ENCODE results near the gene IQCF6.
"Not testable (repeated sequence)": the region's sequence is repeated elsewhere in the genome, so short reads cannot be mapped to it uniquely, and the experiment has no call there.

The IQCF6 gene

GRCh38 chr3:51759203-51759602, 19.8 kb downstream of the IQCF6 start:
- DNase-seq: no peak

GRCh38 chr3:51753763-51754750, 25.0 kb downstream of the IQCF6 start:
- not testable (repeated sequence) for DNase-seq

- no peak for DNase-seq
Measured at GRCh38 chr3:51751287-51751686, 27.8 kb downstream of the IQCF6 start.

GRCh38 chr3:51750878-51751277, 28.2 kb downstream of the IQCF6 start:
- DNase-seq: no peak

- DNase-seq: no peak
Measured at GRCh38 chr3:51748327-51748726, 30.7 kb downstream of the IQCF6 start.

GRCh38 chr3:51747840-51748239, 31.2 kb downstream of the IQCF6 start:
- no peak for DNase-seq

DNA sequence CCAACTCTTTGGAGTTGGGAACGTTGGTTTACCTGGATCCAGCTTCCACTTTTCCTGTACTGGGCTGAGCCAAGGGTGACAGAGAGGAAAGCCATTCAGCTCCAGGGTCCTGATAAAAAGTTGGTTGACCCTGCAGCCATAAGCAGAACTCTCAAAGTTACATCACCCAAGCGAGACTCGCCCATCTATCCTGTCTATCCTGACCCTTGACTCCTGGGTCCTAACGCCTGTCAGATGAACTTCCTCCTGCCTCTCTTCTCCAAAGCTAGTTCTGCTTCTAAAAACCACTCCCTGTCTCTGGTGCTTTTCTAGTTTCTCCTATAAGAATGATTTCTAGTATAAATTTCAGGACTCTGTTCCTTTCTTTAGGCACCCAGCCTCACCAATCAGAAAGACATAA, 36.1 kb downstream of the IQCF6 start:
- not testable (repeated sequence) for DNase-seq

- not testable (repeated sequence) for DNase-seq
Measured at GRCh38 chr3:51742320-51742719, 36.7 kb downstream of the IQCF6 start.

DNA sequence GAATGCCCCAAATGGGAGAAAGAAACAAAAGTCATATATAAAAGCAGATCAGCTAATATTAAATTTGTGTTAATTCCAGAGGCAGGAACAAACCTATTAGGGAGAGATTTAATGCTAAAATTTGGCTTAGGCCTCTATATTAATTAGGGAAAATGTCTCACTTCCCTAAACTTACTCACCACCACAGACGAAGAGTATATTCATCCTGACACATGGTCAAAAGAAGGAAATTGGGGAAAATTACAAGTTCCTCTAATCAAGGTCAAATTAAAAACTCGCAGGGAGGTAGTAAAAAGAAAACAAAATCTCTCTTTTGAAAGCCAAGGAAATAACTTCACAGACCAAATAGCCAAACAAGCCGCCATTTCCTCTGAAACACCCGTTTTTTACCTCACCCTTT, 39.9 kb downstream of the IQCF6 start:
- no peak for DNase-seq

- DNase-seq: no peak
Measured at GRCh38 chr3:51735950-51736349, 43.1 kb downstream of the IQCF6 start.

- no peak for DNase-seq
Measured at GRCh38 chr3:51735039-51735438, 44.0 kb downstream of the IQCF6 start.

- no peak for DNase-seq
Measured at GRCh38 chr3:51734572-51734907, 44.5 kb downstream of the IQCF6 start.

DNA sequence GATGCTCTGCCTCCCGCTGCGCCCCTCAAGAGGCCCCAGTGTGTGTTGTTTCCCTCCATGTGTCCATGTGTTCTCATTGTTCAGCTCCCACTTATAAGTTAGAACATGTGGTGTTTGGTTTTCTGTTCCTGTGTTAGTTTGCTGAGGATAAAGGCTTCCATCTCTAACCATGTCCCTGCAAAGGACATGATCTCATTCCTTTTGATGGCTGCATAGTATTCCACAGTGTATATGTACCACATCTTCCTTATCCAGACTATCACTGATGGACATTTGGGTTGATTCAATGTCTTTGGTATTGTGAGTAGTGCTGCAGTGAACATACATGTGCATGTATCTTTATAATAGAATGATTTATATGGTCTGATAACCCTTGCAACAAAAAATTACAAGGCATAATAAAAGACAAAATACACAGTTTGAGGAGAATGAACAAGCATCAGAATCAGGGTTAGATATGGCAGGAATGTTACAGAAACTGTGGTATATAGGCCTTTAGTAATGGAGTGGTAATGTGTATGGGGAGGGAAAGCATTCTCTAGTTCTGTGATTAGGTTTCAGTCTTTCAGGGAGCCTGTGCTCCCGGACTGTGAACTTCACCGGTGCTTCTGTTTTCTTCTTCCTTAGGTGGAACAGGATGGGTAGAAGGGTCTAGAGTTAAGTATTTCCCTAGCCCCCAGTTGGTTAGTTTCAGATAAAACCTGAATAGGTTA, 45.0 kb downstream of the IQCF6 start:
- no peak for DNase-seq

DNA sequence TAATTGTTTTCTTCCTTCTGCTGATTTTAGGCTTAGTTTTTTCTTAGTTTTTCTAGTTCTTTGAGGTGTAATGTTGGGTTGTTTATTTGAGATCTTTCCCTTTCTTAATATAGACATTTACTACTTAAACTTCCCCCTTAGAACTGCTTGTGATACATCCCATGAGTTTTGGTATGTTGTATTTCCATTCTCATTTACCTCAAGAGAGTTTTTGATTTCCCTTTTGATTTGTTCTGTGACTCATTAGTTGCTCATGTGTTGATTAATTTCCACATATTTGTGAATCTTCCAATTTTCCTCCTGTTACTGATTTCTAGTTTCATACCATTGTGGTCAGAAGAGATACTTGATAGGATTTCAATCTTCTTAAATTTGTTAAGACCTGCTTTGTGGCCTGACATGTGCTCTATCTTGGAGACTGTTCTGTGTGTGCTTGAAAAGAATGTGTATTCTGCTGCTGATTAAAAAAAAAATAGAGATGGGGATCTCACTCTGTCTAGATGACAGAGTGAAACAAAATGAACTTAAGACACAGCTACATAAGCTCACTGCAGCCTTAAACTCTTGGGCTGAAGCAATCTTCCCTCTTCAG, 49.9 kb downstream of the IQCF6 start:
- DNase-seq: no peak
